Neural cell (in vitro differentiated cells): ENCODE results near the gene PTPRO. TPM values are rescaled to one million over a fixed set of nuclear protein-coding genes. Genes with fewer than 3 reads are reported as not detected.

Experiments
- H2AFZ ChIP-seq: fragments of 200-600, 300-800 bp; sonication (generic), shearing (Covaris generic); 2 replicates; pipeline ENCODE4 v1.6.0; 2014; ENCODE audit warnings: low read depth, mild to moderate bottlenecking, antibody characterized with exemption, low read length, moderate library complexity
- H3F3A ChIP-seq: fragments of 200-600 bp; shearing (Covaris generic); 2 replicates; pipeline ENCODE4 v1.6.1; 2016; ENCODE audit warnings: mild to moderate bottlenecking, moderate library complexity, mixed read lengths, antibody characterized with exemption, low read length; ENCODE audit not compliant: insufficient read depth, poor library complexity, severe bottlenecking
- H3K27ac ChIP-seq: fragments of 200-600, 300-800 bp; sonication (generic), shearing (Covaris generic); 2 replicates; pipeline ENCODE4 v1.5.1; 2014; ENCODE audit warnings: mild to moderate bottlenecking, low read length, moderate library complexity
- H3K27me3 ChIP-seq: fragments of 300-800, 200-600 bp; sonication (generic), shearing (Covaris generic); 2 replicates; pipeline ENCODE4 v1.6.0; 2014; ENCODE audit warnings: mild to moderate bottlenecking, low read depth, low read length, moderate library complexity; ENCODE audit not compliant: insufficient read depth
- H3K36me3 ChIP-seq: fragments of 300-800, 200-600 bp; sonication (generic), shearing (Covaris generic); 2 replicates; pipeline ENCODE4 v1.5.1; 2014; ENCODE audit warnings: mild to moderate bottlenecking, antibody characterized with exemption, low read length, moderate library complexity; ENCODE audit not compliant: insufficient read depth
- H3K4me2 ChIP-seq: fragments of 300-800, 200-600 bp; sonication (generic), shearing (Covaris generic); 2 replicates; pipeline ENCODE4 v1.6.0; 2014; ENCODE audit warnings: mild to moderate bottlenecking, low read length
- H3K4me3 ChIP-seq: fragments of 300-800, 200-600 bp; sonication (generic), shearing (Covaris generic); 2 replicates; pipeline ENCODE4 v1.5.1; 2014; ENCODE audit warnings: mild to moderate bottlenecking, low read length, moderate library complexity
- H3K79me2 ChIP-seq: fragments of 200-600 bp; shearing (Covaris generic); replicated peaks from 2 replicates; pipeline ENCODE4 v1.6.0; 2014; ENCODE audit warnings: mild to moderate bottlenecking, low read length, moderate library complexity; ENCODE audit not compliant: insufficient read depth
- H3K9ac ChIP-seq: fragments of 300-800, 200-600 bp; sonication (generic), shearing (Covaris generic); 2 replicates; pipeline ENCODE4 v1.6.1; 2016; ENCODE audit warnings: mild to moderate bottlenecking, low read length, mixed read lengths
- H3K9me2 ChIP-seq: fragments of 200-600 bp; shearing (Covaris generic); 2 replicates; pipeline ENCODE4 v1.6.1; 2016; ENCODE audit warnings: mild to moderate bottlenecking, low read length, mixed read lengths; ENCODE audit not compliant: insufficient read depth
- H3K9me3 ChIP-seq: fragments of 200-600, 300-800 bp; sonication (generic), shearing (Covaris generic); 2 replicates; pipeline ENCODE4 v1.6.1; 2016; ENCODE audit warnings: mild to moderate bottlenecking, mixed run types, low read length, moderate library complexity, mixed read lengths
- H4K20me1 ChIP-seq: fragments of 200-600 bp; shearing (Covaris generic); 2 replicates; pipeline ENCODE4 v1.6.1; 2016; ENCODE audit warnings: mild to moderate bottlenecking, mixed run types; ENCODE audit not compliant: insufficient read depth
- EP300 ChIP-seq: fragments of 450-650 bp; conservative IDR thresholded peaks from 2 replicates; pipeline ENCODE4 v1.6.1; 2014; ENCODE audit warnings: antibody characterized with exemption, mild to moderate bottlenecking, moderate library complexity; ENCODE audit not compliant: poor library complexity, severe bottlenecking
- EZH2 ChIP-seq: fragments of 200-600, 300-800 bp; shearing (Covaris generic), sonication (generic); IDR thresholded peaks from 2 replicates; pipeline ENCODE4 v1.6.1; 2014; ENCODE audit warnings: antibody characterized with exemption, low read length, borderline replicate concordance, mild to moderate bottlenecking; ENCODE audit not compliant: insufficient read depth, poor library complexity, severe bottlenecking
- MXI1 ChIP-seq: fragments of 450-650 bp; conservative IDR thresholded peaks from 2 replicates; pipeline ENCODE4 v1.6.1; 2014; ENCODE audit warnings: antibody characterized with exemption, mild to moderate bottlenecking; ENCODE audit not compliant: poor library complexity, severe bottlenecking
- POLR2AphosphoS5 ChIP-seq: IDR thresholded peaks from 2 replicates; pipeline ENCODE4 v1.6.1; 2012
- RAD21 ChIP-seq: fragments of 450-650 bp; conservative IDR thresholded peaks from 2 replicates; pipeline ENCODE4 v1.6.1; 2014; ENCODE audit warnings: antibody characterized with exemption, mild to moderate bottlenecking, moderate library complexity
- SMC3 ChIP-seq: fragments of 450-650 bp; conservative IDR thresholded peaks from 2 replicates; pipeline ENCODE4 v1.6.1; 2014; ENCODE audit warnings: antibody characterized with exemption, mild to moderate bottlenecking, moderate library complexity; ENCODE audit not compliant: poor library complexity
- TAF1 ChIP-seq: IDR thresholded peaks from 2 replicates; pipeline ENCODE4 v1.6.1; 2012; ENCODE audit warnings: low read depth
- polyA plus RNA-seq: library from polyadenylated mRNA; depleted of rRNA; stranded (reverse); fragments of >200 nt; gene quantifications from 2 replicates; pipeline ENCODE4 v1.2.3, GENCODE V29; 2014
- TF ChIP-seq, protein P1 (sequence below): fragments of 450-650 bp; IDR thresholded peaks from 2 replicates; pipeline ENCODE4 v1.5.1; 2014; ENCODE audit warnings: antibody characterized with exemption, mild to moderate bottlenecking, moderate library complexity; ENCODE audit not compliant: poor library complexity, severe bottlenecking
- TF ChIP-seq, protein P2 (sequence below): IDR thresholded peaks from 2 replicates; pipeline ENCODE4 v1.6.1; 2012; ENCODE audit warnings: borderline replicate concordance

Gene PTPRO
- polyA plus RNA-seq, 1 donor from 2014 or later, result 124 TPM

- Histone ChIP-seq H3K27ac (no peak overlapping the region), H3K4me2 (no peak overlapping the region), H3K4me3 (no peak overlapping the region), H3K36me3 (no peaks in the 10 kb centered on the region), H3K79me2 (no peaks in the 10 kb centered on the region), H2AFZ (no peak overlapping the region), H3K27me3 (no peaks in the 10 kb centered on the region), H3F3A (no peaks in the 10 kb centered on the region), H4K20me1 (no peaks in the 10 kb centered on the region), H3K9ac (no peak overlapping the region), H3K9me3 (no peaks in the 10 kb centered on the region), H3K9me2 (no peaks in the 10 kb centered on the region)
- TF ChIP-seq, protein P1, sequence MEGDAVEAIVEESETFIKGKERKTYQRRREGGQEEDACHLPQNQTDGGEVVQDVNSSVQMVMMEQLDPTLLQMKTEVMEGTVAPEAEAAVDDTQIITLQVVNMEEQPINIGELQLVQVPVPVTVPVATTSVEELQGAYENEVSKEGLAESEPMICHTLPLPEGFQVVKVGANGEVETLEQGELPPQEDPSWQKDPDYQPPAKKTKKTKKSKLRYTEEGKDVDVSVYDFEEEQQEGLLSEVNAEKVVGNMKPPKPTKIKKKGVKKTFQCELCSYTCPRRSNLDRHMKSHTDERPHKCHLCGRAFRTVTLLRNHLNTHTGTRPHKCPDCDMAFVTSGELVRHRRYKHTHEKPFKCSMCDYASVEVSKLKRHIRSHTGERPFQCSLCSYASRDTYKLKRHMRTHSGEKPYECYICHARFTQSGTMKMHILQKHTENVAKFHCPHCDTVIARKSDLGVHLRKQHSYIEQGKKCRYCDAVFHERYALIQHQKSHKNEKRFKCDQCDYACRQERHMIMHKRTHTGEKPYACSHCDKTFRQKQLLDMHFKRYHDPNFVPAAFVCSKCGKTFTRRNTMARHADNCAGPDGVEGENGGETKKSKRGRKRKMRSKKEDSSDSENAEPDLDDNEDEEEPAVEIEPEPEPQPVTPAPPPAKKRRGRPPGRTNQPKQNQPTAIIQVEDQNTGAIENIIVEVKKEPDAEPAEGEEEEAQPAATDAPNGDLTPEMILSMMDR, result no peak
- TF ChIP-seq EZH2 (no peak), SMC3 (no peak), TAF1 (no peak), MXI1 (no peak), RAD21 (no peak), POLR2AphosphoS5 (no peak), EP300 (no peak)
- TF ChIP-seq, protein P2, sequence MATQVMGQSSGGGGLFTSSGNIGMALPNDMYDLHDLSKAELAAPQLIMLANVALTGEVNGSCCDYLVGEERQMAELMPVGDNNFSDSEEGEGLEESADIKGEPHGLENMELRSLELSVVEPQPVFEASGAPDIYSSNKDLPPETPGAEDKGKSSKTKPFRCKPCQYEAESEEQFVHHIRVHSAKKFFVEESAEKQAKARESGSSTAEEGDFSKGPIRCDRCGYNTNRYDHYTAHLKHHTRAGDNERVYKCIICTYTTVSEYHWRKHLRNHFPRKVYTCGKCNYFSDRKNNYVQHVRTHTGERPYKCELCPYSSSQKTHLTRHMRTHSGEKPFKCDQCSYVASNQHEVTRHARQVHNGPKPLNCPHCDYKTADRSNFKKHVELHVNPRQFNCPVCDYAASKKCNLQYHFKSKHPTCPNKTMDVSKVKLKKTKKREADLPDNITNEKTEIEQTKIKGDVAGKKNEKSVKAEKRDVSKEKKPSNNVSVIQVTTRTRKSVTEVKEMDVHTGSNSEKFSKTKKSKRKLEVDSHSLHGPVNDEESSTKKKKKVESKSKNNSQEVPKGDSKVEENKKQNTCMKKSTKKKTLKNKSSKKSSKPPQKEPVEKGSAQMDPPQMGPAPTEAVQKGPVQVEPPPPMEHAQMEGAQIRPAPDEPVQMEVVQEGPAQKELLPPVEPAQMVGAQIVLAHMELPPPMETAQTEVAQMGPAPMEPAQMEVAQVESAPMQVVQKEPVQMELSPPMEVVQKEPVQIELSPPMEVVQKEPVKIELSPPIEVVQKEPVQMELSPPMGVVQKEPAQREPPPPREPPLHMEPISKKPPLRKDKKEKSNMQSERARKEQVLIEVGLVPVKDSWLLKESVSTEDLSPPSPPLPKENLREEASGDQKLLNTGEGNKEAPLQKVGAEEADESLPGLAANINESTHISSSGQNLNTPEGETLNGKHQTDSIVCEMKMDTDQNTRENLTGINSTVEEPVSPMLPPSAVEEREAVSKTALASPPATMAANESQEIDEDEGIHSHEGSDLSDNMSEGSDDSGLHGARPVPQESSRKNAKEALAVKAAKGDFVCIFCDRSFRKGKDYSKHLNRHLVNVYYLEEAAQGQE, result no peak
These were observed 101.3 kb downstream of the PTPRO start for GRCh38 chr12:15423629-15424028.

DNA sequence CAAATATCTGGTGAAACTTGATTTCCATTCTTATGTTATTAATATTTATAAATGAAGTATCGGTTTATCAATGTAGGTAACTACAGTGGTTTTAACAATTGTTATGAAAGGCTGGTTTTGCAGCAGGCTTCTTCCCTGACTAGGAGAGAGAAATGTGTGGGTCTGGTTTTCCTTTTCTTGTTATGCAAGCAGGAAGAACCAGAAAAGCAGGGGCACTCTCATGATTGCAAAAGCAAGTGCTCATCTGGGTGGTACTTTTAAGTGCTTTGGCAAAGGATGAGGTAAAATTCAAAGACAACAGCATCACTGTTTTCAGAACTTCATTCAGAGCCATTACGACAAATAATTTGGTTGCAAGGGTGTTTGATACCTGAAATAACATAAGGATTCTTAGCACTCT is 105.6 kb downstream of the PTPRO start:
- no peaks in the 10 kb centered on the region for H4K20me1 ChIP-seq
- TF ChIP-seq EZH2 (no peak), RAD21 (no peak), EP300 (no peak), TAF1 (no peak)
- H3K36me3 ChIP-seq, result no peaks in the 10 kb centered on the region
- no peaks in the 10 kb centered on the region for H3K79me2 ChIP-seq
- H3K9me3 ChIP-seq, result no peaks in the 10 kb centered on the region
- no peak overlapping the region for H3K4me2 ChIP-seq
- no peaks in the 10 kb centered on the region for H3K9me2 ChIP-seq
- no peaks in the 10 kb centered on the region for H3K27me3 ChIP-seq
- no peak overlapping the region for H3K9ac ChIP-seq
- no peak overlapping the region for H3K27ac ChIP-seq
- no peak overlapping the region for H2AFZ ChIP-seq
- no peaks in the 10 kb centered on the region for H3F3A ChIP-seq
- H3K4me3 ChIP-seq, result no peak overlapping the region
